ENCODE data around the gene CPLX4.

GRCh38 chr18:59272891-59273758, 45.3 kb downstream of the CPLX4 start, which contains the start of gene RAX:
- TF ChIP-seq CTCF (IDR thresholded peaks at IDR 0.05) (no peak), POLR2A (IDR thresholded peaks at IDR 0.05) (no peak)
